Calu3 (cell line): ENCODE results near the gene GLI3. TPM values are rescaled to one million over a fixed set of nuclear protein-coding genes. Genes with fewer than 3 reads are reported as not detected.

Source experiments
- BruUV-seq: library from RNA; stranded (reverse); fragments of 400-500 nt; replicated peaks from 2 replicates; lab custom pipeline; 2021; lab: Mats Ljungman, UMichigan
- CTCF ChIA-PET: fragments of 300-600 bp; sonication (Branson Sonifier 250); formaldehyde crosslinking; loops from one replicate; lab custom pipeline; 2022; ENCODE audit warnings: antibody characterized with exemption; lab: Charles Lee
- DNase-seq: peaks from one replicate; pipeline ENCODE4 v3.0.0; 2022
- H3K27ac Mint-ChIP-seq: one replicate; pipeline ENCODE4 v1.8.0; 2022; ENCODE audit warnings: mixed read lengths; ENCODE audit not compliant: unreplicated experiment
- H3K27me3 Mint-ChIP-seq: one replicate; pipeline ENCODE4 v1.8.0; 2022; ENCODE audit warnings: mixed read lengths; ENCODE audit not compliant: unreplicated experiment
- H3K36me3 Mint-ChIP-seq: one replicate; pipeline ENCODE4 v1.8.0; 2022; ENCODE audit warnings: mild to moderate bottlenecking, moderate library complexity, mixed read lengths; ENCODE audit not compliant: insufficient read depth, unreplicated experiment
- H3K4me1 Mint-ChIP-seq: one replicate; pipeline ENCODE4 v1.8.0; 2022; ENCODE audit warnings: mild to moderate bottlenecking, low read depth, mixed read lengths; ENCODE audit not compliant: unreplicated experiment
- H3K4me3 Mint-ChIP-seq: one replicate; pipeline ENCODE4 v1.8.0; 2022; ENCODE audit warnings: mild to moderate bottlenecking, low read depth, moderate library complexity, mixed read lengths; ENCODE audit not compliant: unreplicated experiment
- H3K9me3 Mint-ChIP-seq: one replicate; pipeline ENCODE4 v1.8.0; 2022; ENCODE audit warnings: low read depth, mixed read lengths; ENCODE audit not compliant: unreplicated experiment
- CTCF ChIP-seq: fragments of 200-600 bp; IDR thresholded peaks from one replicate; pipeline ENCODE4 v1.8.0; 2022; ENCODE audit warnings: antibody characterized with exemption; ENCODE audit not compliant: unreplicated experiment
- intact Hi-C: fragments of 100-400 bp; cut with micrococcal nuclease; formaldehyde crosslinking; loops from one replicate; pipeline ENCODE4 v1.10.0; 2022; ENCODE audit not compliant: unreplicated experiment
- total RNA-seq: library from RNA; stranded (reverse); gene quantifications from 2 replicates; pipeline ENCODE4 v1.2.3, GENCODE V29; 2022

Gene GLI3
- total RNA-seq, 1 experiment from 2014 or later, result not detected

- peaks cover 41% of the 10 kb centered on the region for H3K27me3 Mint-ChIP-seq
- no peak for DNase-seq
- no peaks in the 10 kb centered on the region for H3K4me1 Mint-ChIP-seq
- H3K9me3 Mint-ChIP-seq, result peaks cover 6% of the 10 kb centered on the region
- H3K36me3 Mint-ChIP-seq, result no peaks in the 10 kb centered on the region
- intact Hi-C loops, result no loop called here
- H3K4me3 Mint-ChIP-seq, result no peak overlapping the region
- CTCF ChIA-PET, result no interaction called here
- no TSS peak for BruUV-seq
- TF ChIP-seq CTCF, result no peak
- H3K27ac Mint-ChIP-seq, result no peak overlapping the region
These were observed 137.9 kb downstream of the GLI3 start for GRCh38 chr7:42099066-42099465.

GRCh38 chr7:42097752-42098151, 139.3 kb downstream of the GLI3 start:
- H3K27me3 Mint-ChIP-seq, result peaks cover 41% of the 10 kb centered on the region
- BruUV-seq, result no TSS peak
- intact Hi-C loops, result no loop called here
- CTCF ChIA-PET, result no interaction called here
- no peak overlapping the region for H3K27ac Mint-ChIP-seq
- DNase-seq, result no peak
- H3K9me3 Mint-ChIP-seq, result peaks cover 6% of the 10 kb centered on the region
- no peaks in the 10 kb centered on the region for H3K36me3 Mint-ChIP-seq
- no peaks in the 10 kb centered on the region for H3K4me1 Mint-ChIP-seq
- TF ChIP-seq CTCF, result no peak
- no peak overlapping the region for H3K4me3 Mint-ChIP-seq

GRCh38 chr7:42096681-42097561, 140.1 kb downstream of the GLI3 start:
- H3K4me3 Mint-ChIP-seq, result no peak overlapping the region
- no TSS peak for BruUV-seq
- H3K27me3 Mint-ChIP-seq, result peaks cover 41% of the 10 kb centered on the region
- H3K9me3 Mint-ChIP-seq, result peaks cover 6% of the 10 kb centered on the region
- no peak overlapping the region for H3K27ac Mint-ChIP-seq
- no peak for TF ChIP-seq CTCF
- CTCF ChIA-PET, result no interaction called here
- intact Hi-C loops, result no loop called here
- no peaks in the 10 kb centered on the region for H3K4me1 Mint-ChIP-seq
- DNase-seq, result no peak
- no peaks in the 10 kb centered on the region for H3K36me3 Mint-ChIP-seq

- no peak for DNase-seq
- TF ChIP-seq CTCF, result no peak
These were observed 140.7 kb downstream of the GLI3 start for GRCh38 chr7:42096268-42096667.

More at GRCh38 chr7:42096268-42096667, 140.7 kb downstream of the GLI3 start:
- H3K27me3 Mint-ChIP-seq, result peaks cover 41% of the 10 kb centered on the region
- H3K4me1 Mint-ChIP-seq, result no peaks in the 10 kb centered on the region
- H3K9me3 Mint-ChIP-seq, result peaks cover 9% of the 10 kb centered on the region
- BruUV-seq, result no TSS peak
- no peak overlapping the region for H3K27ac Mint-ChIP-seq
- H3K4me3 Mint-ChIP-seq, result no peak overlapping the region
- no peaks in the 10 kb centered on the region for H3K36me3 Mint-ChIP-seq
- intact Hi-C loops, result no loop called here
- CTCF ChIA-PET, result no interaction called here
